GM23338 (cell line): ENCODE results near the gene KRTAP4-4. TPM values are rescaled to one million over a fixed set of nuclear protein-coding genes. Genes with fewer than 3 reads are reported as not detected.

Experiments
- ATAC-seq: fragments of 200-7000 bp; cut with Tn5 transposase; 3 replicates; pipeline ENCODE4 v1.9.1; 2020
- DNase-seq: peaks from one replicate; pipeline ENCODE4 v3.0.0-alpha.2; 2015; ENCODE audit warnings: low spot score
- H2AFZ ChIP-seq: fragments of 200-600 bp; sonication (generic); 2 replicates; pipeline ENCODE4 v1.8.0; 2016; ENCODE audit warnings: antibody characterized with exemption, mild to moderate bottlenecking, moderate library complexity
- H3F3A ChIP-seq: fragments of 200-600 bp; sonication (generic); replicated peaks from 2 replicates; pipeline ENCODE4 v1.8.0; 2017; ENCODE audit warnings: antibody characterized with exemption, mixed run types, low read depth
- H3K27ac ChIP-seq: fragments of 200-600 bp; sonication (generic); 2 replicates; pipeline ENCODE4 v1.6.1; 2016; ENCODE audit warnings: low read depth
- H3K27me3 ChIP-seq: fragments of 200-600 bp; sonication (generic); 2 replicates; pipeline ENCODE4 v1.8.0; 2016; ENCODE audit warnings: mild to moderate bottlenecking, mixed run types, moderate library complexity; ENCODE audit not compliant: insufficient read depth
- H3K36me3 ChIP-seq: fragments of 200-600 bp; sonication (generic); 2 replicates; pipeline ENCODE4 v1.8.0; 2016; ENCODE audit warnings: mild to moderate bottlenecking; ENCODE audit not compliant: insufficient read depth
- H3K4me1 ChIP-seq: fragments of 200-600 bp; sonication (generic); 2 replicates; pipeline ENCODE4 v1.8.0; 2016; ENCODE audit warnings: mild to moderate bottlenecking, moderate library complexity; ENCODE audit not compliant: insufficient read depth
- H3K4me2 ChIP-seq: fragments of 200-600 bp; sonication (generic); 2 replicates; pipeline ENCODE4 v1.7.1; 2017; ENCODE audit warnings: mixed run types
- H3K4me3 ChIP-seq: fragments of 200-600 bp; sonication (generic); 2 replicates; pipeline ENCODE4 v1.6.1; 2016; ENCODE audit warnings: mixed run types
- H3K79me2 ChIP-seq: fragments of 200-600 bp; sonication (generic); replicated peaks from 2 replicates; pipeline ENCODE4 v1.8.0; 2017; ENCODE audit warnings: mild to moderate bottlenecking; ENCODE audit not compliant: insufficient read depth
- H3K9me2 ChIP-seq: fragments of 200-600 bp; sonication (generic); 2 replicates; pipeline ENCODE4 v1.8.0; 2017; ENCODE audit not compliant: insufficient read depth
- H4K20me1 ChIP-seq: fragments of 200-600 bp; sonication (generic); replicated peaks from 2 replicates; pipeline ENCODE4 v1.8.0; 2017; ENCODE audit warnings: mild to moderate bottlenecking; ENCODE audit not compliant: insufficient read depth
- H3K27ac Mint-ChIP-seq: 2 replicates; pipeline ENCODE4 v1.8.0; 2020; ENCODE audit warnings: inconsistent platforms, mild to moderate bottlenecking, moderate library complexity, mixed read lengths
- H3K27me3 Mint-ChIP-seq: 3 replicates; pipeline ENCODE4 v1.8.0; 2022; ENCODE audit warnings: low read depth, mild to moderate bottlenecking, moderate library complexity, mixed read lengths, inconsistent platforms; ENCODE audit not compliant: insufficient read depth, poor library complexity
- H3K36me3 Mint-ChIP-seq: 3 replicates; pipeline ENCODE4 v1.8.0; 2021; ENCODE audit warnings: low read depth, mild to moderate bottlenecking, inconsistent platforms, moderate library complexity, mixed read lengths
- H3K4me1 Mint-ChIP-seq: 3 replicates; pipeline ENCODE4 v1.8.0; 2020; ENCODE audit warnings: mild to moderate bottlenecking, inconsistent platforms, mixed read lengths
- H3K4me3 Mint-ChIP-seq: 3 replicates; pipeline ENCODE4 v1.8.0; 2021; ENCODE audit warnings: moderate library complexity, mild to moderate bottlenecking, inconsistent platforms, mixed read lengths
- H3K9me3 Mint-ChIP-seq: 3 replicates; pipeline ENCODE4 v1.8.0; 2020; ENCODE audit warnings: moderate library complexity, mild to moderate bottlenecking, inconsistent platforms, mixed read lengths
- CREB1 ChIP-seq: fragments of 250-450 bp; sonication (Bioruptor Pico); IDR thresholded peaks from 2 replicates; pipeline ENCODE4 v1.5.0; 2020; ENCODE audit warnings: low read depth, mild to moderate bottlenecking, moderate library complexity
- EZH2 ChIP-seq: fragments of 200-600 bp; sonication (generic); IDR thresholded peaks from one replicate; pipeline ENCODE4 v1.8.0; 2017; ENCODE audit warnings: antibody characterized with exemption, mild to moderate bottlenecking, low read depth; ENCODE audit not compliant: unreplicated experiment
- EZH2phosphoT487 ChIP-seq: fragments of 200-600 bp; sonication (generic); IDR thresholded peaks from one replicate; pipeline ENCODE4 v1.8.1; 2018; ENCODE audit warnings: antibody characterized with exemption; ENCODE audit not compliant: unreplicated experiment
- JUNB ChIP-seq: IDR thresholded peaks from one replicate; pipeline ENCODE4 v1.6.1; 2016; ENCODE audit warnings: antibody characterized with exemption; ENCODE audit not compliant: unreplicated experiment
- NANOG ChIP-seq: IDR thresholded peaks from 2 replicates; pipeline ENCODE4 v1.6.1; 2016; ENCODE audit warnings: antibody characterized with exemption, borderline replicate concordance
- POLR2AphosphoS5 ChIP-seq: IDR thresholded peaks from 2 replicates; pipeline ENCODE4 v1.6.1; 2016; ENCODE audit warnings: antibody characterized with exemption, low read depth
- STAT1 ChIP-seq: IDR thresholded peaks from one replicate; pipeline ENCODE4 v1.6.1; 2016; ENCODE audit warnings: antibody characterized with exemption; ENCODE audit not compliant: unreplicated experiment
- ZNF114 ChIP-seq: fragments of 250-450 bp; sonication (Bioruptor Pico); IDR thresholded peaks from 2 replicates; pipeline ENCODE4 v1.5.0; 2020; ENCODE audit warnings: mild to moderate bottlenecking, moderate library complexity
- ZNF331 ChIP-seq: fragments of 250-450 bp; sonication (Bioruptor Pico); IDR thresholded peaks from 2 replicates; pipeline ENCODE4 v1.5.0; 2020; ENCODE audit warnings: low read depth, mild to moderate bottlenecking, moderate library complexity
- polyA plus RNA-seq: library from polyadenylated mRNA; unstranded; fragments of >200 nt; fragmentation: Nextera tagmentation; extraction: Ambion mirVana; gene quantifications from 2 replicates; pipeline ENCODE4 v1.2.1, GENCODE V29; 2016
- total RNA-seq: library from RNA; depleted of rRNA; stranded (reverse); fragments of >200 nt; shearing (Covaris generic); gene quantifications from 2 replicates; pipeline ENCODE4 v1.2.3, GENCODE V29; 2014
- TF ChIP-seq, protein P1 (sequence below), 2 experiments: fragments of 200-600 bp in 1 of 2; sonication (generic) in 1 of 2; conservative IDR thresholded peaks; 2 replicates each; pipeline versions ENCODE4 v1.5.1 to v1.6.1; 2016 to 2017; ENCODE audit warnings: antibody characterized with exemption in 2 of 2, low read depth in 2 of 2, mild to moderate bottlenecking in 2 of 2, moderate library complexity in 1 of 2
- TF ChIP-seq, protein P2 (sequence below): IDR thresholded peaks from 2 replicates; pipeline ENCODE4 v1.6.1; 2016; ENCODE audit warnings: antibody characterized with exemption
- TF ChIP-seq, protein P3 (sequence below): fragments of 250-450 bp; sonication (Bioruptor Pico); IDR thresholded peaks from 2 replicates; pipeline ENCODE4 v1.5.0; 2020; ENCODE audit warnings: mild to moderate bottlenecking, moderate library complexity
- TF ChIP-seq, protein P4 (sequence below): IDR thresholded peaks from one replicate; pipeline ENCODE4 v1.6.1; 2018; ENCODE audit warnings: antibody characterized with exemption; ENCODE audit not compliant: unreplicated experiment

The KRTAP4-4 gene
- total and polyA plus RNA-seq, 2 experiments from 2014 or later, result not detected

DNA sequence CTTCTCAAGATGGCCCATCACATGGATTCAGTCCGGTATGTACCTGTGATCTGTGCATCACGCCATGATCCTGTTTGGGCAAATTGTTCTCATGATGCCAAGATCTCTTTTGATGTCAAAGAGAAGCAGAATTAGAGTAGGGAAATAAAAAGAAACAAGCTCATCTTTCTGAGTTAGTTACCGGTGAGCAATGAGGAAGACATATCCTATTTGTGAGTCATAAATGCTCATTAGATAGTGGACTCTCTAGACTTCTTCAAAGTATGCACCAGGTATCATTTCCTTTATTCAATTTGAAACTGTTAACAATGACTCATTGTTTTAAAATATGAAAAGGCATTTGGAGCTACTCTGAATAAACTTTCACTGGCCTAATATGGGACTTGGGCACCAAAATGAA lies 28.6 kb downstream of the KRTAP4-4 start:
- no peak overlapping the region for H2AFZ ChIP-seq
- H3F3A ChIP-seq, result no peaks in the 10 kb centered on the region
- ATAC-seq (no peak), DNase-seq (no peak)
- no peaks in the 10 kb centered on the region for H3K36me3 ChIP-seq
- H3K4me1 ChIP-seq, result no peaks in the 10 kb centered on the region
- H3K27ac ChIP-seq, result no peak overlapping the region
- H3K4me3 Mint-ChIP-seq, result no peak overlapping the region
- peaks cover 2% of the 10 kb centered on the region for H3K27me3 Mint-ChIP-seq
- no peaks in the 10 kb centered on the region for H3K79me2 ChIP-seq
- no peak overlapping the region for H3K4me3 ChIP-seq
- no peaks in the 10 kb centered on the region; the same call in 2 of the 3 replicates for H3K9me3 Mint-ChIP-seq
- no peaks in the 10 kb centered on the region for H3K9me2 ChIP-seq
- TF ChIP-seq, protein P1, sequence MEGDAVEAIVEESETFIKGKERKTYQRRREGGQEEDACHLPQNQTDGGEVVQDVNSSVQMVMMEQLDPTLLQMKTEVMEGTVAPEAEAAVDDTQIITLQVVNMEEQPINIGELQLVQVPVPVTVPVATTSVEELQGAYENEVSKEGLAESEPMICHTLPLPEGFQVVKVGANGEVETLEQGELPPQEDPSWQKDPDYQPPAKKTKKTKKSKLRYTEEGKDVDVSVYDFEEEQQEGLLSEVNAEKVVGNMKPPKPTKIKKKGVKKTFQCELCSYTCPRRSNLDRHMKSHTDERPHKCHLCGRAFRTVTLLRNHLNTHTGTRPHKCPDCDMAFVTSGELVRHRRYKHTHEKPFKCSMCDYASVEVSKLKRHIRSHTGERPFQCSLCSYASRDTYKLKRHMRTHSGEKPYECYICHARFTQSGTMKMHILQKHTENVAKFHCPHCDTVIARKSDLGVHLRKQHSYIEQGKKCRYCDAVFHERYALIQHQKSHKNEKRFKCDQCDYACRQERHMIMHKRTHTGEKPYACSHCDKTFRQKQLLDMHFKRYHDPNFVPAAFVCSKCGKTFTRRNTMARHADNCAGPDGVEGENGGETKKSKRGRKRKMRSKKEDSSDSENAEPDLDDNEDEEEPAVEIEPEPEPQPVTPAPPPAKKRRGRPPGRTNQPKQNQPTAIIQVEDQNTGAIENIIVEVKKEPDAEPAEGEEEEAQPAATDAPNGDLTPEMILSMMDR (conservative IDR thresholded peaks at IDR 0.05; ENCODE audit: low read depth in 2 of 2), result no peak
- no peak for TF ChIP-seq STAT1
- TF ChIP-seq POLR2AphosphoS5, result no peak
- TF ChIP-seq CREB1, result no peak
- TF ChIP-seq EZH2phosphoT487, result no peak
- no peak for TF ChIP-seq NANOG
- TF ChIP-seq, protein P2, sequence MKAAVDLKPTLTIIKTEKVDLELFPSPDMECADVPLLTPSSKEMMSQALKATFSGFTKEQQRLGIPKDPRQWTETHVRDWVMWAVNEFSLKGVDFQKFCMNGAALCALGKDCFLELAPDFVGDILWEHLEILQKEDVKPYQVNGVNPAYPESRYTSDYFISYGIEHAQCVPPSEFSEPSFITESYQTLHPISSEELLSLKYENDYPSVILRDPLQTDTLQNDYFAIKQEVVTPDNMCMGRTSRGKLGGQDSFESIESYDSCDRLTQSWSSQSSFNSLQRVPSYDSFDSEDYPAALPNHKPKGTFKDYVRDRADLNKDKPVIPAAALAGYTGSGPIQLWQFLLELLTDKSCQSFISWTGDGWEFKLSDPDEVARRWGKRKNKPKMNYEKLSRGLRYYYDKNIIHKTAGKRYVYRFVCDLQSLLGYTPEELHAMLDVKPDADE, result no peak
- TF ChIP-seq EZH2, result no peak
- TF ChIP-seq JUNB, result no peak
- TF ChIP-seq, protein P3, sequence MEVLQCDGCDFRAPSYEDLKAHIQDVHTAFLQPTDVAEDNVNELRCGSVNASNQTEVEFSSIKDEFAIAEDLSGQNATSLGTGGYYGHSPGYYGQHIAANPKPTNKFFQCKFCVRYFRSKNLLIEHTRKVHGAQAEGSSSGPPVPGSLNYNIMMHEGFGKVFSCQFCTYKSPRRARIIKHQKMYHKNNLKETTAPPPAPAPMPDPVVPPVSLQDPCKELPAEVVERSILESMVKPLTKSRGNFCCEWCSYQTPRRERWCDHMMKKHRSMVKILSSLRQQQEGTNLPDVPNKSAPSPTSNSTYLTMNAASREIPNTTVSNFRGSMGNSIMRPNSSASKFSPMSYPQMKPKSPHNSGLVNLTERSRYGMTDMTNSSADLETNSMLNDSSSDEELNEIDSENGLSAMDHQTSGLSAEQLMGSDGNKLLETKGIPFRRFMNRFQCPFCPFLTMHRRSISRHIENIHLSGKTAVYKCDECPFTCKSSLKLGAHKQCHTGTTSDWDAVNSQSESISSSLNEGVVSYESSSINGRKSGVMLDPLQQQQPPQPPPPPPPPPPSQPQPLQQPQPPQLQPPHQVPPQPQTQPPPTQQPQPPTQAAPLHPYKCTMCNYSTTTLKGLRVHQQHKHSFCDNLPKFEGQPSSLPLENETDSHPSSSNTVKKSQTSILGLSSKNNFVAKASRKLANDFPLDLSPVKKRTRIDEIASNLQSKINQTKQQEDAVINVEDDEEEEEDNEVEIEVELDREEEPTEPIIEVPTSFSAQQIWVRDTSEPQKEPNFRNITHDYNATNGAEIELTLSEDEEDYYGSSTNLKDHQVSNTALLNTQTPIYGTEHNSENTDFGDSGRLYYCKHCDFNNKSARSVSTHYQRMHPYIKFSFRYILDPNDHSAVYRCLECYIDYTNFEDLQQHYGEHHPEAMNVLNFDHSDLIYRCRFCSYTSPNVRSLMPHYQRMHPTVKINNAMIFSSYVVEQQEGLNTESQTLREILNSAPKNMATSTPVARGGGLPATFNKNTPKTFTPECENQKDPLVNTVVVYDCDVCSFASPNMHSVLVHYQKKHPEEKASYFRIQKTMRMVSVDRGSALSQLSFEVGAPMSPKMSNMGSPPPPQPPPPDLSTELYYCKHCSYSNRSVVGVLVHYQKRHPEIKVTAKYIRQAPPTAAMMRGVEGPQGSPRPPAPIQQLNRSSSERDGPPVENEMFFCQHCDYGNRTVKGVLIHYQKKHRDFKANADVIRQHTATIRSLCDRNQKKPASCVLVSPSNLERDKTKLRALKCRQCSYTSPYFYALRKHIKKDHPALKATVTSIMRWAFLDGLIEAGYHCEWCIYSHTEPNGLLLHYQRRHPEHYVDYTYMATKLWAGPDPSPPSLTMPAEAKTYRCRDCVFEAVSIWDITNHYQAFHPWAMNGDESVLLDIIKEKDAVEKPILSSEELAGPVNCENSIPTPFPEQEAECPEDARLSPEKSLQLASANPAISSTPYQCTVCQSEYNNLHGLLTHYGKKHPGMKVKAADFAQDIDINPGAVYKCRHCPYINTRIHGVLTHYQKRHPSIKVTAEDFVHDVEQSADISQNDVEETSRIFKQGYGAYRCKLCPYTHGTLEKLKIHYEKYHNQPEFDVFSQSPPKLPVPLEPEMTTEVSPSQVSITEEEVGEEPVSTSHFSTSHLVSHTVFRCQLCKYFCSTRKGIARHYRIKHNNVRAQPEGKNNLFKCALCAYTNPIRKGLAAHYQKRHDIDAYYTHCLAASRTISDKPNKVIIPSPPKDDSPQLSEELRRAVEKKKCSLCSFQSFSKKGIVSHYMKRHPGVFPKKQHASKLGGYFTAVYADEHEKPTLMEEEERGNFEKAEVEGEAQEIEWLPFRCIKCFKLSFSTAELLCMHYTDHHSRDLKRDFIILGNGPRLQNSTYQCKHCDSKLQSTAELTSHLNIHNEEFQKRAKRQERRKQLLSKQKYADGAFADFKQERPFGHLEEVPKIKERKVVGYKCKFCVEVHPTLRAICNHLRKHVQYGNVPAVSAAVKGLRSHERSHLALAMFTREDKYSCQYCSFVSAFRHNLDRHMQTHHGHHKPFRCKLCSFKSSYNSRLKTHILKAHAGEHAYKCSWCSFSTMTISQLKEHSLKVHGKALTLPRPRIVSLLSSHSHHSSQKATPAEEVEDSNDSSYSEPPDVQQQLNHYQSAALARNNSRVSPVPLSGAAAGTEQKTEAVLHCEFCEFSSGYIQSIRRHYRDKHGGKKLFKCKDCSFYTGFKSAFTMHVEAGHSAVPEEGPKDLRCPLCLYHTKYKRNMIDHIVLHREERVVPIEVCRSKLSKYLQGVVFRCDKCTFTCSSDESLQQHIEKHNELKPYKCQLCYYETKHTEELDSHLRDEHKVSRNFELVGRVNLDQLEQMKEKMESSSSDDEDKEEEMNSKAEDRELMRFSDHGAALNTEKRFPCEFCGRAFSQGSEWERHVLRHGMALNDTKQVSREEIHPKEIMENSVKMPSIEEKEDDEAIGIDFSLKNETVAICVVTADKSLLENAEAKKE (CRISPR knock-in tag), result no peak
- no peak for TF ChIP-seq ZNF331 (CRISPR knock-in tag)
- TF ChIP-seq, protein P4, sequence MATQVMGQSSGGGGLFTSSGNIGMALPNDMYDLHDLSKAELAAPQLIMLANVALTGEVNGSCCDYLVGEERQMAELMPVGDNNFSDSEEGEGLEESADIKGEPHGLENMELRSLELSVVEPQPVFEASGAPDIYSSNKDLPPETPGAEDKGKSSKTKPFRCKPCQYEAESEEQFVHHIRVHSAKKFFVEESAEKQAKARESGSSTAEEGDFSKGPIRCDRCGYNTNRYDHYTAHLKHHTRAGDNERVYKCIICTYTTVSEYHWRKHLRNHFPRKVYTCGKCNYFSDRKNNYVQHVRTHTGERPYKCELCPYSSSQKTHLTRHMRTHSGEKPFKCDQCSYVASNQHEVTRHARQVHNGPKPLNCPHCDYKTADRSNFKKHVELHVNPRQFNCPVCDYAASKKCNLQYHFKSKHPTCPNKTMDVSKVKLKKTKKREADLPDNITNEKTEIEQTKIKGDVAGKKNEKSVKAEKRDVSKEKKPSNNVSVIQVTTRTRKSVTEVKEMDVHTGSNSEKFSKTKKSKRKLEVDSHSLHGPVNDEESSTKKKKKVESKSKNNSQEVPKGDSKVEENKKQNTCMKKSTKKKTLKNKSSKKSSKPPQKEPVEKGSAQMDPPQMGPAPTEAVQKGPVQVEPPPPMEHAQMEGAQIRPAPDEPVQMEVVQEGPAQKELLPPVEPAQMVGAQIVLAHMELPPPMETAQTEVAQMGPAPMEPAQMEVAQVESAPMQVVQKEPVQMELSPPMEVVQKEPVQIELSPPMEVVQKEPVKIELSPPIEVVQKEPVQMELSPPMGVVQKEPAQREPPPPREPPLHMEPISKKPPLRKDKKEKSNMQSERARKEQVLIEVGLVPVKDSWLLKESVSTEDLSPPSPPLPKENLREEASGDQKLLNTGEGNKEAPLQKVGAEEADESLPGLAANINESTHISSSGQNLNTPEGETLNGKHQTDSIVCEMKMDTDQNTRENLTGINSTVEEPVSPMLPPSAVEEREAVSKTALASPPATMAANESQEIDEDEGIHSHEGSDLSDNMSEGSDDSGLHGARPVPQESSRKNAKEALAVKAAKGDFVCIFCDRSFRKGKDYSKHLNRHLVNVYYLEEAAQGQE, result no peak
- TF ChIP-seq ZNF114 (CRISPR knock-in tag), result no peak
- H3K4me1 Mint-ChIP-seq, result no peaks in the 10 kb centered on the region
- no peaks in the 10 kb centered on the region for H3K36me3 Mint-ChIP-seq
- H3K4me2 ChIP-seq, result no peak overlapping the region
- H3K27me3 ChIP-seq, result no peaks in the 10 kb centered on the region
- no peak overlapping the region for H3K27ac Mint-ChIP-seq
- no peaks in the 10 kb centered on the region for H4K20me1 ChIP-seq
